Measurements from ENCODE around the gene MAST4.

GRCh38 chr5:66892716-66893115 lies 296.5 kb downstream of the MAST4 start:
- TF ChIP-seq CTCF (IDR thresholded peaks at IDR 0.05) = no peak
- no peak for TF ChIP-seq POLR2A (IDR thresholded peaks at IDR 0.05)

Measured in esophagus squamous epithelium (tissue), 4 donors.